Naive thymus-derived CD4-positive, alpha-beta T cell (primary cell): ENCODE measurements around the gene LTB4R. TPM values are rescaled to one million over a fixed set of nuclear protein-coding genes. Genes with fewer than 3 reads are reported as not detected.
"Not testable (repeated sequence)": the region's sequence is repeated elsewhere in the genome, so short reads cannot be mapped to it uniquely, and the experiment has no call there.

Source experiments
- ATAC-seq: fragments of 150-1000 bp; cut with Tn5 transposase; 2 replicates; pipeline ENCODE4 v1.10.0; 2021; ENCODE audit warnings: mild to moderate bottlenecking, moderate library complexity
- CTCF ChIA-PET: fragments of 350-600 bp; sonication (Branson Sonifier 250); formaldehyde crosslinking; loops from one replicate; lab custom pipeline; 2021; ENCODE audit warnings: antibody characterized with exemption; lab: Charles Lee
- POLR2A ChIA-PET: fragments of 350-600 bp; sonication (Branson Sonifier 250); formaldehyde crosslinking; loops from one replicate; lab custom pipeline; 2021; ENCODE audit warnings: antibody characterized with exemption, inconsistent platforms; lab: Charles Lee
- DNase-seq, 9 donors: peaks; one replicate each; pipeline versions ENCODE4 v3.0.0 to v3.0.0-alpha.2; 2020 to 2022; ENCODE audit warnings: mixed read lengths in 1 of 9
- H3K27ac ChIP-seq: one replicate; pipeline ENCODE4 v1.7.0; 2013; ENCODE audit warnings: mild to moderate bottlenecking, low read depth, low read length, moderate library complexity
- H3K27me3 ChIP-seq, 2 donors: one replicate each; pipeline ENCODE4 v1.7.0; 2013; ENCODE audit warnings: low read length in 2 of 2, mild to moderate bottlenecking in 2 of 2, moderate library complexity in 2 of 2; ENCODE audit not compliant: control insufficient read depth in 2 of 2, insufficient read depth in 2 of 2
- H3K36me3 ChIP-seq, 3 experiments: 1 replicate in 2 of 3; 2 replicates in 1 of 3; pipeline ENCODE4 v1.7.0; 2013; ENCODE audit warnings: low read length in 3 of 3, mild to moderate bottlenecking in 3 of 3, moderate library complexity in 1 of 3; ENCODE audit not compliant: insufficient read depth in 3 of 3, control insufficient read depth in 2 of 3
- H3K4me1 ChIP-seq, 2 donors: one replicate each; pipeline ENCODE4 v1.7.0; 2013; ENCODE audit warnings: low read length in 2 of 2, mild to moderate bottlenecking in 2 of 2, moderate library complexity in 1 of 2; ENCODE audit not compliant: control insufficient read depth in 2 of 2, insufficient read depth in 2 of 2
- H3K4me3 ChIP-seq: 2 replicates; pipeline ENCODE4 v1.7.0; 2013; ENCODE audit warnings: mild to moderate bottlenecking, low read length
- H3K9me3 ChIP-seq, 3 experiments: 1 replicate in 2 of 3; 2 replicates in 1 of 3; pipeline ENCODE4 v1.7.0; 2013; ENCODE audit warnings: low read length in 3 of 3; ENCODE audit not compliant: control insufficient read depth in 2 of 3
- H3K27ac Mint-ChIP-seq, 9 donors: one replicate each; pipeline ENCODE4 v1.8.0; 2020 to 2022; ENCODE audit warnings: mixed read lengths in 9 of 9, mild to moderate bottlenecking in 8 of 9, moderate library complexity in 5 of 9, inconsistent platforms in 2 of 9
- H3K27me3 Mint-ChIP-seq, 5 donors: one replicate each; pipeline ENCODE4 v1.8.0; 2021 to 2022; ENCODE audit warnings: mixed read lengths in 5 of 5, mild to moderate bottlenecking in 1 of 5
- H3K36me3 Mint-ChIP-seq, 5 donors: one replicate each; pipeline ENCODE4 v1.8.0; 2020 to 2022; ENCODE audit warnings: mixed read lengths in 5 of 5, mild to moderate bottlenecking in 3 of 5, inconsistent platforms in 1 of 5
- H3K4me1 Mint-ChIP-seq, 7 donors: one replicate each; pipeline ENCODE4 v1.8.0; 2020 to 2022; ENCODE audit warnings: mixed read lengths in 7 of 7, mild to moderate bottlenecking in 3 of 7, inconsistent platforms in 1 of 7
- H3K4me3 Mint-ChIP-seq, 10 donors: one replicate each; pipeline ENCODE4 v1.8.0; 2020 to 2022; ENCODE audit warnings: mild to moderate bottlenecking in 10 of 10, mixed read lengths in 10 of 10, moderate library complexity in 6 of 10, inconsistent platforms in 2 of 10
- H3K9me3 Mint-ChIP-seq, 11 donors: one replicate each; pipeline ENCODE4 v1.8.0; 2020 to 2022; ENCODE audit warnings: mixed read lengths in 11 of 11, mild to moderate bottlenecking in 4 of 11, inconsistent platforms in 1 of 11, moderate library complexity in 1 of 11
- intact Hi-C, 2 donors: fragments of 100-400 bp; cut with micrococcal nuclease; formaldehyde crosslinking; loops; one replicate each; pipeline ENCODE4 v1.15.1; 2023
- polyA plus RNA-seq, 2 donors: library from polyadenylated mRNA; unstranded; fragments of 300-500 nt; fragmentation: Illumina TruSeq; gene quantifications; one replicate each; pipeline ENCODE4 v1.2.3, GENCODE V29; 2021
- total RNA-seq, 6 experiments: library from RNA in 5 of 6; stranded (reverse) in 5 of 6; gene quantifications; 1 replicate in 5 of 6; 2 replicates in 1 of 6; pipeline ENCODE4 v1.2.3 and lab custom pipeline; 2021 to 2026

The LTB4R gene
- total and polyA plus RNA-seq, 7 experiments from 2014 or later: 9.1 to 28.8 (median 14.2) TPM

DNA sequence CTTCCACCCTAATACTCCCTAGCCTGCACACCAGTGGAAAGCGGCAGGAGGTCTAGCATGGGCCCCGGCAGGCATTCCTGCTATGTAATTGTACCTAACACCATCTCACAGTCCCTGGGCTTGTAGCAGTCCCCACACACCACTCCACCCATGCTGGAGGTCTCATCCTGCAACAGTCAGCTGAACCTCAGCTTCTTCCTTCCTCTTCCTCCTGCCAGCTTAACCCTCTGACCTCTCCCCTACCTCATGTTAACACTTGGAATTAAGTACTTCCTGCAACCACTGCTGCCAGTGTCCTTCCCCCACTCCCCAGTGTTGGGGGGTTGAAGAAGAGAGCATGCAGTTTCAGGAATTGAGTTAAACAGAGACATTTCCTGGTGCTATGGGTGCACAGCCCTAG lies 16.0 kb downstream of the LTB4R start:
- intact Hi-C loops: no loop called here
- Mint-ChIP-seq H3K27ac (peak overlapping the region in 4 of 9 donors; percentile 34 to 78 (median 70)), H3K4me3 (peak overlapping the region in 1 of 10 donors; percentile 11), H3K27me3 (peaks cover 1 to 20% (median 11%) of the 10 kb centered on the region in 5 donors), H3K9me3 (peaks cover 0 to 4% (median 0%) of the 10 kb centered on the region in 11 donors), H3K4me1 (peaks cover 15 to 46% (median 21%) of the 10 kb centered on the region in 7 donors), H3K36me3 (peaks cover 0 to 4% (median 0%) of the 10 kb centered on the region in 5 donors)
- DNase-seq (no peak), ATAC-seq (no peak)
- Histone ChIP-seq H3K9me3 (no peaks in the 10 kb centered on the region), H3K27ac (no peak overlapping the region), H3K4me3 (no peak overlapping the region), H3K36me3 (no peaks in the 10 kb centered on the region), H3K27me3 (no peaks in the 10 kb centered on the region), H3K4me1 (peaks cover 18 to 39% of the 10 kb centered on the region in 2 donors)
- POLR2A ChIA-PET: interaction anchor here (0.8 to 16.5 kb wide), 3 partner anchors 11 to 115 kb away, joined by 3 to 293 read pairs (median 3); partner anchors contain the start of genes CBLN3, KHNYN and SDR39U1
- CTCF ChIA-PET: interaction anchor here (1.0 to 15.8 kb wide), 2 partner anchors 20 to 107 kb away, joined by 3 to 317 read pairs; partner anchors contain the start of genes CBLN3, CIDEB and KHNYN

GRCh38 chr14:24327914-24328313 lies 16.6 kb downstream of the LTB4R start:
- POLR2A ChIA-PET: interaction anchor here (1.4 to 16.5 kb wide), 2 partner anchors 103 to 114 kb away, joined by 3 to 293 read pairs; partner anchors contain the start of genes CBLN3, KHNYN and SDR39U1
- peaks cover 3 to 22% (median 10%) of the 10 kb centered on the region in 5 donors for H3K27me3 Mint-ChIP-seq

GRCh38 chr14:24329073-24329663 lies 17.9 kb downstream of the LTB4R start:
- H3K9me3 ChIP-seq: no peaks in the 10 kb centered on the region
- ATAC-seq (no peak), DNase-seq (no peak)
- Mint-ChIP-seq H3K4me3 (no peak overlapping the region), H3K27ac (peak overlapping the region in 2 of 9 donors; percentile 39 to 50), H3K9me3 (peaks cover 0 to 5% (median 0%) of the 10 kb centered on the region in 11 donors), H3K27me3 (peaks cover 3 to 30% (median 9%) of the 10 kb centered on the region in 5 donors), H3K36me3 (peaks cover 0 to 5% (median 0%) of the 10 kb centered on the region in 5 donors), H3K4me1 (peaks cover 19 to 59% (median 38%) of the 10 kb centered on the region in 7 donors)
- no peak overlapping the region for H3K4me3 ChIP-seq
- no peaks in the 10 kb centered on the region for H3K36me3 ChIP-seq
- H3K4me1 ChIP-seq: peaks cover 34 to 58% of the 10 kb centered on the region in 2 donors
- H3K27me3 ChIP-seq: peaks cover 5 to 7% of the 10 kb centered on the region in 2 donors
- no peak overlapping the region for H3K27ac ChIP-seq
- intact Hi-C loops: no loop called here
- CTCF ChIA-PET: interaction anchor here (0.7 to 15.8 kb wide), 4 partner anchors 10 to 105 kb away, joined by 3 to 317 read pairs (median 5); partner anchors contain the start of genes CBLN3, KHNYN, LTB4R and RIPK3
- POLR2A ChIA-PET: interaction anchor here (0.7 to 16.5 kb wide), 3 partner anchors 14 to 113 kb away, joined by 3 to 293 read pairs (median 3); partner anchors contain the start of genes CBLN3 and KHNYN

More at GRCh38 chr14:24327914-24328313, 16.6 kb downstream of the LTB4R start:
- not testable (repeated sequence) for ATAC-seq, DNase-seq, H3K9me3 ChIP-seq, H3K27ac Mint-ChIP-seq, H3K4me3 Mint-ChIP-seq, H3K36me3 Mint-ChIP-seq, H3K9me3 Mint-ChIP-seq, H3K27me3 ChIP-seq, H3K36me3 ChIP-seq, H3K27ac ChIP-seq, H3K4me3 ChIP-seq
- H3K4me1 Mint-ChIP-seq: peaks cover 18 to 50% (median 27%) of the 10 kb centered on the region in 7 donors
- H3K4me1 ChIP-seq: peaks cover 24 to 45% of the 10 kb centered on the region in 2 donors
- intact Hi-C loops: loop anchor here in 1 of 2 donors (1.0 kb wide), 1 partner anchor 103 kb away; no protein-coding TSS in a partner anchor
- CTCF ChIA-PET: interaction anchor here (0.7 to 15.8 kb wide), 2 partner anchors 10 to 106 kb away, joined by 3 to 317 read pairs; partner anchors contain the start of genes CBLN3 and KHNYN

DNA sequence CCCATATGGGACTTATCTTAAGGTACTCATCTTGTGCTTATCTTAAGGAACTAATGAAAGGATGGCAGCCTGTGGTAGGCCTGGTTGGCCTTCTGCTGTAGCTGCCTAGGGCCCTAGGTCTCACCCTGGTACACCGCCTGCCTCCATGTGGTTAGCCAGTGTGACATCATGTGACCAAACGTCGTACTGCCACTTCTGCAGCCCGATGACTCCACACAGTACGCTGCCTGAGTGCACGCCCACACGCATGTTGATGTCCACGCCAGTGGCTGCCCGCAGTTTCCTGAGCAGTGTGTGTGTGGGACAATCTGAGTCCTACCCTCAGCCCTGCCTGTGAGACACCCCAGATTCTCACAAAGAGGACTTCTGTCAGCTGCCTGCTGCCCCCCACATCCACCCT lies 18.4 kb downstream of the LTB4R start:
- no peak overlapping the region for H3K4me3 Mint-ChIP-seq
- H3K27ac Mint-ChIP-seq: peak overlapping the region in 1 of 9 donors; percentile 39
- Histone ChIP-seq H3K36me3 (no peaks in the 10 kb centered on the region), H3K27me3 (peaks cover 7% of the 10 kb centered on the region in 2 donors), H3K9me3 (no peaks in the 10 kb centered on the region), H3K27ac (no peak overlapping the region), H3K4me1 (peaks cover 40 to 64% of the 10 kb centered on the region in 2 donors), H3K4me3 (no peak overlapping the region)
- peak; percentile 69 for ATAC-seq
- ChIA-PET CTCF (interaction anchor here (0.7 to 15.8 kb wide), 3 partner anchors 10 to 105 kb away, joined by 3 to 317 read pairs (median 7); partner anchors contain the start of genes CBLN3, KHNYN and RIPK3), POLR2A (interaction anchor here (1.0 to 16.5 kb wide), 3 partner anchors 56 to 112 kb away, joined by 3 to 293 read pairs (median 3); partner anchors contain the start of genes CBLN3 and KHNYN)
- peaks cover 22 to 61% (median 38%) of the 10 kb centered on the region in 7 donors for H3K4me1 Mint-ChIP-seq
- peaks cover 3 to 32% (median 9%) of the 10 kb centered on the region in 5 donors for H3K27me3 Mint-ChIP-seq
- peaks cover 0 to 5% (median 0%) of the 10 kb centered on the region in 5 donors for H3K36me3 Mint-ChIP-seq
- H3K9me3 Mint-ChIP-seq: peaks cover 0 to 5% (median 0%) of the 10 kb centered on the region in 11 donors
- DNase-seq: peak in 1 of 9 donors; percentile 33
- intact Hi-C loops: no loop called here

DNA sequence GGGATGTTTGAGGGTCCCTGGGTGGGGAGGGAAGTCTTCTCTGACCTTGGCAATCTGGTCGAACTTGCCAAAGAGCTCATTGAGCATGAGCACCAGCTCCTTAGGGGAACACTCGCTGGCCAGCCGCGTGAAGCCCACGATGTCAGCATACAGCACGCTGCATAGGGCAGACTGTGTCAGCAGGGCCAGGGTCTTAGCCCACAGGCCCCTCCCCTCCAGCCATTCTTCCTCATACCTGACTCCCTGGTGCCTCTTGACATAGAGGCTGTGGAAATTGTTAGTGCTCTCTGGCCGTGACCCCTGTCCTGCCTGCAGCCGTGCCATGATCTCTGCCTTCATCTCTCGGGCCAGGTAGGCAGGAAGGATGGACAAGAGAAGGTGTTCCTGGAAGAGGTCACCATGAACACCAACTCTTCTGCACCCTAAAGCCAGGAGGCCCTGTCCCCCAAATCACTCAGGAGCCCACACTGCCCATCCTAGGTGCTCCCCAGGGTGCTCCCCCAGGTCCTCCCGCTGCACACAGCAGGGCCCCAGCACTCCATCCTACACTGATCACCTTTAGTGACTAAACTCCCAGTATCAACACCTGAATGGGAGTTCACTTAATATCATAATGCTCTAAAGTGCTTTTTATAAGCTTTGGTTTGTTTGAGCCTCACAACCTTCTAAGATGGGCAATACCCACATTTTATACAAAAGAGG lies 19.8 kb downstream of the LTB4R start:
- ATAC-seq (no peak), DNase-seq (no peak)
- peaks cover 29 to 67% (median 45%) of the 10 kb centered on the region in 7 donors for H3K4me1 Mint-ChIP-seq
- peak overlapping the region in 3 of 9 donors; percentile 10 to 77 (median 15) for H3K27ac Mint-ChIP-seq
- H3K4me1 ChIP-seq: peaks cover 41 to 64% of the 10 kb centered on the region in 2 donors
- H3K4me3 ChIP-seq: no peak overlapping the region
- H3K27me3 Mint-ChIP-seq: peaks cover 9 to 42% (median 17%) of the 10 kb centered on the region in 5 donors
- POLR2A ChIA-PET: interaction anchor here (0.5 to 16.5 kb wide), 8 partner anchors 9 to 144 kb away, joined by 3 to 293 read pairs (median 6); partner anchors contain the start of genes CBLN3, KHNYN, LTB4R and LTB4R2
- H3K9me3 ChIP-seq: no peaks in the 10 kb centered on the region
- no peak overlapping the region for H3K4me3 Mint-ChIP-seq
- peaks cover 7 to 13% of the 10 kb centered on the region in 2 donors for H3K27me3 ChIP-seq
- intact Hi-C loops: no loop called here
- H3K36me3 ChIP-seq: peaks cover 0 to 5% (median 0%) of the 10 kb centered on the region in 3 experiments
- CTCF ChIA-PET: interaction anchor here (0.6 to 15.8 kb wide), 8 partner anchors 9 to 105 kb away, joined by 3 to 317 read pairs (median 6); partner anchors contain the start of genes CBLN3, CIDEB, KHNYN and LTB4R
- H3K27ac ChIP-seq: no peak overlapping the region
- H3K36me3 Mint-ChIP-seq: peaks cover 0 to 11% (median 6%) of the 10 kb centered on the region in 5 donors
- peaks cover 0 to 5% (median 0%) of the 10 kb centered on the region in 11 donors for H3K9me3 Mint-ChIP-seq
